Upper lobe of left lung (tissue), 6 donors: Measurements from ENCODE around the gene PSME3. TPM values are rescaled to one million over a fixed set of nuclear protein-coding genes. Genes with fewer than 3 reads are reported as not detected.
A peak's percentile ranks its signal among the peaks of the same experiment; 100 is the strongest.

Source experiments
- ATAC-seq, 2 donors: fragments of 200-7000 bp; cut with Tn5 transposase; one replicate each; pipeline ENCODE4 v1.9.1; 2022; ENCODE audit warnings: mild to moderate bottlenecking in 2 of 2, moderate library complexity in 2 of 2; ENCODE audit not compliant: low FRiP score in 2 of 2
- DNase-seq, 2 donors: peaks; one replicate each; pipeline ENCODE4 v3.0.0-alpha.2; 2019 to 2020
- H3K27ac ChIP-seq, 4 donors: fragments of 200-600 bp; sonication (generic); one replicate each; pipeline ENCODE4 v1.5.1; 2016 to 2019
- H3K27me3 ChIP-seq, 4 donors: fragments of 200-600 bp; sonication (generic); one replicate each; pipeline ENCODE4 v1.5.1; 2017 to 2019
- H3K36me3 ChIP-seq, 4 donors: fragments of 200-600 bp; sonication (generic); one replicate each; pipeline ENCODE4 v1.5.1; 2016 to 2019
- H3K4me1 ChIP-seq, 4 donors: fragments of 200-600 bp; sonication (generic); one replicate each; pipeline ENCODE4 v1.5.1; 2018 to 2019
- H3K4me3 ChIP-seq, 4 donors: fragments of 200-600 bp; sonication (generic); one replicate each; pipeline ENCODE4 v1.5.1; 2017 to 2019; ENCODE audit warnings: mild to moderate bottlenecking in 2 of 4, moderate library complexity in 1 of 4
- H3K9me3 ChIP-seq, 4 donors: fragments of 200-600 bp; sonication (generic); one replicate each; pipeline ENCODE4 v1.5.1; 2018 to 2019
- EP300 ChIP-seq, 4 donors: sonication (generic); formaldehyde crosslinking; IDR thresholded peaks; one replicate each; pipeline ENCODE4 v1.5.1; 2017; ENCODE audit warnings: antibody characterized with exemption in 4 of 4, control low read depth in 2 of 4
- POLR2A ChIP-seq, 4 donors: fragments of 450-650 bp; IDR thresholded peaks; one replicate each; pipeline ENCODE4 v1.5.1; 2016 to 2017; ENCODE audit warnings: antibody characterized with exemption in 4 of 4, mild to moderate bottlenecking in 2 of 4
- POLR2AphosphoS5 ChIP-seq, 2 donors: sonication (generic); formaldehyde crosslinking; IDR thresholded peaks; one replicate each; pipeline ENCODE4 v1.5.1; 2017; ENCODE audit warnings: antibody characterized with exemption in 2 of 2
- WGBS, 2 donors: methylation state at CpG; one replicate each; pipeline ENCODE4 v1.1.5; 2017 to 2018; 5-methylcytosine and 5-hydroxymethylcytosine counted together
- total RNA-seq, 6 donors: library from RNA; depleted of rRNA in 4 of 6; stranded (reverse); fragments of >200 nt in 4 of 6; gene quantifications; one replicate each; pipeline versions ENCODE4 v1.1.0 to v1.2.1, GENCODE V29; 2016 to 2021
- TF ChIP-seq, protein P1 (sequence below), 6 experiments: fragments of 450-650 bp in 4 of 6; fragments of 200-600 bp in 2 of 6; sonication (generic) in 2 of 6; IDR thresholded peaks; one replicate each; pipeline ENCODE4 v1.5.1; 2016 to 2019; ENCODE audit warnings: antibody characterized with exemption in 6 of 6
- donor health status: DM: no; HTN: no; CAD: no; lungs with moderate emphysema.
- donor health status: DM: no; HTN: yes; CAD: no; lungs with severe emphysema.

PSME3 gene
- total RNA-seq, 6 donors from 2014 or later, result 67.5 to 102 (median 75.8) TPM

DNA sequence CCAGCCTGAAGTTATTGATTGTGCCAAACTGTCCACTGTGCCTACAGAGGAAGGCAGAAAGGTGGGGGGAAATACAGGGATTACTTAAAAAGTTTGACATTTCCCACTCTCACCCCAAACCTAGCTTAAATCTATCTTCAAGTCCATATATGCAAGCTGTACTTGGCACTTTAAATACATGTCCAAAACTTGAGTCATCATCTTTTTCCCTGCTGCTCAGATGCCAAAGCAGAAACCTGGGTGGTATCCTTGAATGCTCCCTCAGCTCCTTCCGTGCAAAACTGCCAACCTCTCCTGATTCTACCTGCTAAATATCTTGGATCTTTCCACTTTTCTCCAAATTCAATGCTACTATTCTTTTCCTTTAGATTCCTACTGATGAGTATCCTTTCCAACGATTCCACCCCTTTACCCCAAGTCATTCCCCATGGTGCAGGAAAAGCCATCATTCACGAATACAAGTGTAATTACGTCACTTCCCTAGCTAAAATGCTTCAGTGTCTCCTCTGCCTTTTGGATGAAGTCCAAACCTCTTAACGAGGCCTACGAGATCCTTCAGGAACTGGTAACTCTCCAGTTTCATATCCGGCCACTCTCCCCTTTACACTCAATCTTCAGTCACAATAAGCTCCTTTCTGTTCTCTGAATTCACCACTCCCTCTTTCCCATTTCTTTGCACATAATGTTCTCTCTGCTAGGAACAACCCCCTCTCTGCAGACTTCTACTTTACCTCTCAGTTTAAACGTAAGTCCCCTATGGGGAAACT lies 18.4 kb upstream of the PSME3 start:
- Histone ChIP-seq H3K4me3 (no peak overlapping the region), H3K4me1 (peaks cover 0 to 13% (median 3%) of the 10 kb centered on the region in 4 donors), H3K9me3 (no peaks in the 10 kb centered on the region), H3K36me3 (peaks cover 42 to 97% (median 85%) of the 10 kb centered on the region in 4 donors), H3K27me3 (no peaks in the 10 kb centered on the region), H3K27ac (peak overlapping the region in 2 of 4 donors; percentile 3 to 64)
- 55 to 57% methylated on average over 8 of the region's 8 CpGs for WGBS, 2 donors
- DNase-seq (peak in 1 of 2 donors; percentile 42), ATAC-seq (peak; percentile 70 to 75)
- TF ChIP-seq, protein P1, sequence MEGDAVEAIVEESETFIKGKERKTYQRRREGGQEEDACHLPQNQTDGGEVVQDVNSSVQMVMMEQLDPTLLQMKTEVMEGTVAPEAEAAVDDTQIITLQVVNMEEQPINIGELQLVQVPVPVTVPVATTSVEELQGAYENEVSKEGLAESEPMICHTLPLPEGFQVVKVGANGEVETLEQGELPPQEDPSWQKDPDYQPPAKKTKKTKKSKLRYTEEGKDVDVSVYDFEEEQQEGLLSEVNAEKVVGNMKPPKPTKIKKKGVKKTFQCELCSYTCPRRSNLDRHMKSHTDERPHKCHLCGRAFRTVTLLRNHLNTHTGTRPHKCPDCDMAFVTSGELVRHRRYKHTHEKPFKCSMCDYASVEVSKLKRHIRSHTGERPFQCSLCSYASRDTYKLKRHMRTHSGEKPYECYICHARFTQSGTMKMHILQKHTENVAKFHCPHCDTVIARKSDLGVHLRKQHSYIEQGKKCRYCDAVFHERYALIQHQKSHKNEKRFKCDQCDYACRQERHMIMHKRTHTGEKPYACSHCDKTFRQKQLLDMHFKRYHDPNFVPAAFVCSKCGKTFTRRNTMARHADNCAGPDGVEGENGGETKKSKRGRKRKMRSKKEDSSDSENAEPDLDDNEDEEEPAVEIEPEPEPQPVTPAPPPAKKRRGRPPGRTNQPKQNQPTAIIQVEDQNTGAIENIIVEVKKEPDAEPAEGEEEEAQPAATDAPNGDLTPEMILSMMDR (IDR thresholded peaks at IDR 0.05), result no peak
- TF ChIP-seq EP300 (IDR thresholded peaks at IDR 0.05) (peak in 2 of 4 donors; percentile 51 to 55), POLR2A (IDR thresholded peaks at IDR 0.05) (no peak)

DNA sequence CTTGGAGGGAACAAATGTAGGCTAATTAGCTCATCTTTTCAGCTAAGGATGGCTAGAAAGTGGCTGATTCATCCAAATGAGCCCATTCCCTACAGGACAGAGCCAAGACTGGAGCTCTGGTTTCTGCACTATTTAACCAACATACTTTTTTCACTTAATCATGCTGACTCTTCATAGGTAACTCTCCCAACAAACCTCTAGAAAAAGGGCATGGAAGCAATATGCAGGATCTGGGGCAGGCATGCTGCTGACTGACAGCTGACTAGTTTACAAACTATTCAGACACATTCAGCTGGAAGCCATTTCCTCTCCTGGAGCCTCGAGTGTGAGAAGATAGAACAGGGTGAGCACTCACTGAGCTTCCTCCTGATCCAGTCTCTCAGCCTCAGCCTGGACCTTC lies 15.3 kb upstream of the PSME3 start:
- no peak for DNase-seq
- Histone ChIP-seq H3K27ac (no peak overlapping the region), H3K9me3 (no peaks in the 10 kb centered on the region), H3K4me3 (no peak overlapping the region), H3K36me3 (peaks cover 38 to 92% (median 77%) of the 10 kb centered on the region in 4 donors), H3K27me3 (no peaks in the 10 kb centered on the region), H3K4me1 (peaks cover 3 to 22% (median 9%) of the 10 kb centered on the region in 4 donors)
- WGBS, 2 donors, result 40 to 54% methylated on average over 1 of the region's 1 CpG
- ATAC-seq, result no peak
- TF ChIP-seq, protein P1 (IDR thresholded peaks at IDR 0.05), result no peak
- TF ChIP-seq POLR2A (IDR thresholded peaks at IDR 0.05), result no peak
- no peak for TF ChIP-seq EP300 (IDR thresholded peaks at IDR 0.05)
- TF ChIP-seq POLR2AphosphoS5 (IDR thresholded peaks at IDR 0.05), result no peak

DNA sequence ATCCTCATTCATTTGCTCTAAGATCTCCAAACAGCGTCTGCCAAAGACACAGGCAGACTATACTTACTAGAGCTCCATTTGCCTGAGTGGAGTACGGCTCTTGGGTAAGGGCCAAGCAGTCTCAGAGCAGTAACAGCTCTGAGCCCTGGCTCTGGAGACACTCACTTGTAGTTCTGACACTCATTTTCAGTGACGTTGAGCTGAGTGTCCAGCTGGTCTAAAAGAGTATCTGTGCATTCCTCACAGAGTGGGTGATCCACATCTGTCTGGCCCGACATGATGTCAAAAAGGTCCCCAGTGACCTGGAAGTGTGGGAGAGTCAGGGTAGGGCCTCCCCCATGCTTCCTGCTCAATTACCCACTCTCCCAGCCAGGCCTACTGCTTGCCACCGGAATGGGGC lies 14.8 kb upstream of the PSME3 start:
- no peak overlapping the region for H3K27ac ChIP-seq

DNA sequence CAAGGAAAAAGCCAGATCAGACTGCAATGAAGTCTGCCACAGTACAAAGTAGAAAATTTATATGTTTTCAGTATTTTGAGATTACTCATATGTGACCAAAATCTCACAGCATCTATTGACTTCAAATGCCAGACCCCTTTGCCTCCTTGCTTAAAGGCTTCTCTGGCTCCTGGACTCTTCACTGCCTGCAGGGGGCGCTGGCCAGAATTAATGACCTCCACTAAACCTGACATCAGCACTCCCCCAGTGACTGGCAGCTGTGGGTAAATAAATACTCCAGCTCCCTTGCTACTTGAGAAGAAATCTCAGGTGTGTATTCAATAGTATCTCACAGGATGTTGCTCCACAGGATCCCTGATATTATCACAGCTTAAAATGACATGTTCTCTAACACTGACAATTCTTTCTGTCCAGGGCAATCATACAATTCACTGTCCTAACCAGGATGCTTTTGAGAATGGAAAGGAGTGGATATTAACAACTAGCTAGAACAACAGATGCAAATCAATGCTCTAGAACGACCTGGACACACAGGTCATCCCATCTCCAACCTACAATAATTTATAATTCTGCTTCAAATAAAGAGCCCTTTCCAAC lies 13.2 kb upstream of the PSME3 start:
- H3K4me3 ChIP-seq, result no peak overlapping the region
- H3K4me1 ChIP-seq, result peaks cover 15 to 36% (median 21%) of the 10 kb centered on the region in 4 donors
- H3K27ac ChIP-seq, result no peak overlapping the region
- WGBS, 2 donors, result 45% methylated on average over 2 of the region's 2 CpGs
- H3K36me3 ChIP-seq, result peaks cover 28 to 70% (median 59%) of the 10 kb centered on the region in 4 donors
- TF ChIP-seq, protein P1 (IDR thresholded peaks at IDR 0.05), result peak in 5 of 6 experiments; percentile 29 to 56 (median 41)
- TF ChIP-seq EP300 (IDR thresholded peaks at IDR 0.05), result no peak
- H3K9me3 ChIP-seq, result no peaks in the 10 kb centered on the region
- ATAC-seq, result no peak
- H3K27me3 ChIP-seq, result no peaks in the 10 kb centered on the region
- DNase-seq, result peak in 1 of 2 donors; percentile 71

More for the DNA sequence above, 14.8 kb upstream of the PSME3 start:
- H3K4me3 ChIP-seq, result no peak overlapping the region
- peaks cover 34 to 87% (median 72%) of the 10 kb centered on the region in 4 donors for H3K36me3 ChIP-seq
- H3K27me3 ChIP-seq, result no peaks in the 10 kb centered on the region
- H3K9me3 ChIP-seq, result no peaks in the 10 kb centered on the region
- H3K4me1 ChIP-seq, result peaks cover 8 to 27% (median 15%) of the 10 kb centered on the region in 4 donors
- 88 to 96% methylated on average over 5 of the region's 5 CpGs for WGBS, 2 donors
- DNase-seq (no peak), ATAC-seq (peak in 1 of 2 donors; percentile 17)
- TF ChIP-seq, protein P1 (IDR thresholded peaks at IDR 0.05), result no peak
- TF ChIP-seq POLR2AphosphoS5 (IDR thresholded peaks at IDR 0.05) (no peak), EP300 (IDR thresholded peaks at IDR 0.05) (no peak), POLR2A (IDR thresholded peaks at IDR 0.05) (no peak)
